Adipocyte (in vitro differentiated cells): ENCODE data around the gene DLEC1.

Source experiments
- DNase-seq: peaks from one replicate; pipeline ENCODE4 v3.0.0-alpha.2; 2015; ENCODE audit warnings: low read depth
- H3K27me3 ChIP-seq: replicated peaks from 2 replicates; pipeline ENCODE4 v1.7.0; 2013; ENCODE audit warnings: mild to moderate bottlenecking, low read length, moderate library complexity; ENCODE audit not compliant: control insufficient read depth, insufficient read depth
- H3K36me3 ChIP-seq: 2 replicates; pipeline ENCODE4 v1.7.0; 2013; ENCODE audit warnings: low read length, mild to moderate bottlenecking, moderate library complexity; ENCODE audit not compliant: control insufficient read depth, insufficient read depth, severe bottlenecking
- H3K4me1 ChIP-seq: 2 replicates; pipeline ENCODE4 v1.7.0; 2013; ENCODE audit warnings: mild to moderate bottlenecking, low read length, moderate library complexity; ENCODE audit not compliant: control insufficient read depth, insufficient read depth
- H3K4me3 ChIP-seq: 2 replicates; pipeline ENCODE4 v1.7.0; 2013; ENCODE audit warnings: mild to moderate bottlenecking, low read length, moderate library complexity
- H3K9ac ChIP-seq: 2 replicates; pipeline ENCODE4 v1.7.0; 2013; ENCODE audit warnings: mild to moderate bottlenecking, low read length, moderate library complexity
- H3K9me3 ChIP-seq: 2 replicates; pipeline ENCODE4 v1.7.0; 2013; ENCODE audit warnings: mild to moderate bottlenecking, low read length, moderate library complexity; ENCODE audit not compliant: control insufficient read depth

DLEC1 gene

DNA sequence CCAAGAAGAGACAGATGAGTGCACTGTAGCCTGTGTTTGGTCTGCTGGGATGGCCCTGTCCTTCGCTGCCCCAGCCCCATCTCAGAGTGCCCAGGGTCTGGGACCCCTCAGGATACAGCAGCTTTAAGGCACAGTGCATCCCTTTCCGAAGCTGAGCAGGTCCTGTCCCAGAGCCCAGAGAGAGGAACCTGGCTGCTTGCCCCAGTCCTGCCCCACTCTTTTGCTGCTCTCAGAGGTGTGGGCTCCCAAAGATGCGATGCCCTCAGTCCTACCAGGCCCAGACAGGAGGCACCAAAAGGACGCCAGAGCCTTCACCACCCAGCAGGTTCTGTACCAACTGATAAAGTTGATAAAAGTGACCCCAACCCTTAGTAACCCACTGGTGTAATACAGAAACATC, 17.8 kb upstream of the DLEC1 start:
- no peak for DNase-seq
- Histone ChIP-seq H3K36me3 (peaks cover 32% of the 10 kb centered on the region), H3K4me1 (peaks cover 15% of the 10 kb centered on the region), H3K9ac (no peak overlapping the region), H3K27me3 (no peaks in the 10 kb centered on the region), H3K4me3 (no peak overlapping the region), H3K9me3 (no peaks in the 10 kb centered on the region)

DNA sequence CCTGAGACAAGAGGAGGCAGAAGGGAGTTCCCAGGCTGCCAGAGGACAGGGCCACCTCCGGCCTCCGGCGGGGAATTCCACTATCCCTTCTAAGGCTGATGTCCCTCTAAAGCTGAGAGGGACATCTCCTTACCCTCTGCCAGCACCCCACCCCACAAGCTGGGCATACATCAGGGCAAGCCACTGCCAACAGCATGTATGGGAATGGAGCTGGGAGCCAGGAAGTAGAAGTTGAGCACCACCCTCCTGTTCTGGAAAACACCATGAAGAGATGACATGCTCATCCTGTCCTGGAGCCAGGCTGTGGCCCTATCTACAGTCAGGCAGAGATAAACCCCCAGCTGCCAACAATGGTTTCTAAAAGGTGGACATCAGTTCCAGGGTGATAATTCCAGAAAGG, 16.7 kb upstream of the DLEC1 start:
- no peaks in the 10 kb centered on the region for H3K27me3 ChIP-seq
- H3K4me1 ChIP-seq = peaks cover 15% of the 10 kb centered on the region
- no peaks in the 10 kb centered on the region for H3K9me3 ChIP-seq
- no peak for DNase-seq
- H3K36me3 ChIP-seq = peaks cover 21% of the 10 kb centered on the region
- no peak overlapping the region for H3K9ac ChIP-seq
- H3K4me3 ChIP-seq = no peak overlapping the region

DNA sequence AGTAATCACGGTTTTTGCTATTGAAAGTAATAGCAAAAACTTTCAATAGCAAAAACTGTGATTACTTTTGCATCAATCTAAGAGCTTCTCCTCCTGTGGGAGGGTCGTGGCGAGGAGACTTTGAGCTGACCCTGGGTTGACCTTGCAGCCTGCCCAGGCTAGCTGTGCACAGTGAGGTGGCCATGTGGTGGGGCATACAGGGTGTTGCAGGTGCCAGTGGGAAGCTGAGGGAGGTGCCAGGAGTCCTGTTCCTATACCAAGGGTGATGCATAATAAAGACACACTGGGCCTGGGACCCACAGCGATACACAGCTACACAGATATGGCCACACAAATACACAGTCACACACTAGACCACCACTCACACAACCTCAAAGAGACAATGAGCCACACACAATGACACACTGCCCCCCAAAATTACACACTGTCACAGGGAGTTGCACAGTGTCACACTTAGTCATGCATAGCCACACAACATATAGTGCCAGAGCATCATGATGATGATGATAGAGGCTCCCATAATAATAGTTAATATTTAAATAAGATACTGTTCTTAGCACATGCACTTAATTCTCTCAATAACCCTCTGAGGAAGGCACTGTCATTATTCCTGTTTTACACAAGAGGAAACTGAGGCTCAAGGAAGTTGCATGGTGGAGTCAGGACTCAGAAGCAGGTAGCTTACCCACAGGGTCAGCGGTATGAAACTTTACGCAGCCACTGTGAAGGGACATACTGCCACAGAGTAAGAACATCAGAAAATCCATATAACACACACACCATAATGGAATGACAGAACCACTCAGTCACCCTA, 15.9 kb upstream of the DLEC1 start:
- peaks cover 13% of the 10 kb centered on the region for H3K36me3 ChIP-seq
- DNase-seq = no peak
- no peaks in the 10 kb centered on the region for H3K9me3 ChIP-seq
- H3K9ac ChIP-seq = peak overlapping the region; percentile 92
- peaks cover 15% of the 10 kb centered on the region for H3K4me1 ChIP-seq
- H3K27me3 ChIP-seq = no peaks in the 10 kb centered on the region
- peak overlapping the region; percentile 96 for H3K4me3 ChIP-seq

DNA sequence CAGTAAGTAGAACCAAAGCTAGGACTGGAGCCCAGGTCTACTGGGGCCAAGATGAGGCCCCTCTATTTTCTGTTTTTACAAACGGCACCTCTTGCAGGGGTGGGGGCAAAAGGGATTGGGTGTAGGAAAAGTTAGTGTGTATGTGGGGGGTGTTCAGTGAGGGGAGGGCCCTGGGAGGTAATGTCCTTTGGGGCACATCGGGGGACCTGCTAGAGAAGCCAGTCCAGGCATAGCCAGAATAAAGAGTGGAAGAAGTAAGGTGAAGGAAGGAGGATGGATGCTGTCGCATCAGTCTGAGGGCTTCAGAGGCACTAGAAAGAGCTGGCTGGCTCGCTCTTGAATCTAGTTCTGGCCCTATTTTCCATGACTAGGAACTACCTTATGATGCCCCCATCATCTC, 12.2 kb upstream of the DLEC1 start:
- H3K9ac ChIP-seq = no peak overlapping the region
- DNase-seq = no peak
- H3K27me3 ChIP-seq = no peaks in the 10 kb centered on the region
- H3K36me3 ChIP-seq = no peaks in the 10 kb centered on the region
- peaks cover 37% of the 10 kb centered on the region for H3K4me1 ChIP-seq
- H3K9me3 ChIP-seq = no peaks in the 10 kb centered on the region
- H3K4me3 ChIP-seq = no peak overlapping the region

DNA sequence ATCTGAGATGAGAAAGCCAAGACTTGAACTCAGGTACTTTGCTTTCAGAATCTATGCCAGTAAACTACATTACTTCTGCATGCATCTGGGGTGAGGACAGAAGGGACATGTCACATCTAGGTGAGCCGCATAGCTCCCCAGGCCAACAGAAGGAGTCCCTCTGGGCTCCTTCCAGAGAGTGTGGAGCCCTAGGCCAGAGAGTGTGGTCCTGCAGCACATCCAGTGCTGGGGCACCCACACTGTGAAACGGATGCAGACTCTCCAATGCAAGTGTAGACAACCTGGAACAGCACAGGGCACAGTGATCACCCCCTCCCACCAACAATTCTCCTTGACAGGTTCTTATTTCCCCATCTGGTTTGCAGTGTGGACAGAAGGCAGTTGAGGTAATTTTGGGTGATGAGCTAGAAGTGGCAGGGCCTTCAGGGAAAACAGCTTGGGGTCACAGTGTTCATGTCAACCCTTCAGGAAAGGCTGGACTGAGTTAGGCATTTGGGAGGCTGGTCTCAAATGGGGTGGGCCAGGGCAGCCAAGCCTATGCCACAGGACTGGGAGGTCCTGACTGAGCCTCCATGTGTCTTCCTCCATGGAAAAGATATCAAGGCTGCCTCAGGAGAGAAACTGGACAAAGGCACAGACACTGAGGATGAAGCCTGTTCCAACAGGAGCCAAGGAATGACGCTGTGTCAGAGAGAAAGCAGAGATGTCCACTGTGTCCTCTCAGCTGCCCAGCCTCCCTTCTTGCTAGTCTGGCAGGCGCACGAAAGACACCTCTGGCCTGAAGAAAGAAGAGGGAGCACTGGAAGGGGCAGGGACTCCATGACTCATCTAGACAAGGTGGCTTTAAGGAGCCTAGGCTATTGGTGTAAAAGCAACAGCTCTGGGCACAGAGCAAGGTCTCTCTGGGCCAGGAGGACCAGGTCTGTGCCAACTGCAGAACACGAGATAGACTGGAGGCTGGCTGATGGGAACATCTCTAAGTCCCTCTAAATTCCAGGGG, 11.2 kb upstream of the DLEC1 start:
- DNase-seq = no peak
- no peaks in the 10 kb centered on the region for H3K9me3 ChIP-seq
- peaks cover 38% of the 10 kb centered on the region for H3K4me1 ChIP-seq
- no peaks in the 10 kb centered on the region for H3K36me3 ChIP-seq
- no peak overlapping the region for H3K9ac ChIP-seq
- peak overlapping the region; percentile 84 for H3K4me3 ChIP-seq
- H3K27me3 ChIP-seq = no peaks in the 10 kb centered on the region

DNA sequence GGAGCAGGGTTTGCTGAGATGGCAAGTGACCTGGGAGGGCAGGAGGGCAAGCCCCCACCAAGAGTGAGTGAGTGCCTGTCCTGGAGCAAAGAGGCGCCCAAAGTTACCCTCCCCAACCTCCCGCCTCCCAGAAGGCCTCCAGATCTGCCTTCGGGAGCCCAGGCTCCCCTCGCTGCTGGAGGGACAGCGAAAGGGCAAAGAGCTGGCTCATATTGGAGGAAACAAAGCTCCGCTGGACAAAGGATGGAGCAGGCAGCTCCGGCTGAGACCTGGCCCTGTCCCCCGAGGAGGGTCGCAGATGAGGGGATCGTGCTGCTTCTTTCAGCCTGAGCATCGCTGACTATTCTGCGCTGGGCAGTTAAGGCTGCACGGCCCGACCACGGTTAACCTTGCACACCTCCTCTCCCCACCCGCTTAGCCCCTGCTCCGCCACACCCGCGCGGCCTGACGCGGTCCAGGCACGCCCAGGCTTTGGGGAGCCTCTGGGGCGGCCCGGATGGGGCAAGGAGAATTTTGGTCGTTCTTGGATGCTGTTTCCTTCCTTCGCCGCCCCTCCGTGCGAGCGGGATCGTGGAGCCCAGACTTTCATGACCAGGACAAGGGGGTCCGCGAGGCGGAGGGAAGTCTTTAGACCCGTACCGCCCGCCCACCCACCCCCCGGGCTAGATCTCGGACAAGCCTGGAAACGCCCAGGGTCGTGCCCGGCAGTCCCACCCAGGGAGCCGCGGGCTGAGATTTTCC, 10.2 kb upstream of the DLEC1 start:
- no peaks in the 10 kb centered on the region for H3K36me3 ChIP-seq
- peak overlapping the region; percentile 85 for H3K9ac ChIP-seq
- DNase-seq = peak; percentile 62
- H3K4me1 ChIP-seq = peaks cover 33% of the 10 kb centered on the region
- no peaks in the 10 kb centered on the region for H3K9me3 ChIP-seq
- H3K4me3 ChIP-seq = peak overlapping the region; percentile 84
- no peaks in the 10 kb centered on the region for H3K27me3 ChIP-seq

DNA sequence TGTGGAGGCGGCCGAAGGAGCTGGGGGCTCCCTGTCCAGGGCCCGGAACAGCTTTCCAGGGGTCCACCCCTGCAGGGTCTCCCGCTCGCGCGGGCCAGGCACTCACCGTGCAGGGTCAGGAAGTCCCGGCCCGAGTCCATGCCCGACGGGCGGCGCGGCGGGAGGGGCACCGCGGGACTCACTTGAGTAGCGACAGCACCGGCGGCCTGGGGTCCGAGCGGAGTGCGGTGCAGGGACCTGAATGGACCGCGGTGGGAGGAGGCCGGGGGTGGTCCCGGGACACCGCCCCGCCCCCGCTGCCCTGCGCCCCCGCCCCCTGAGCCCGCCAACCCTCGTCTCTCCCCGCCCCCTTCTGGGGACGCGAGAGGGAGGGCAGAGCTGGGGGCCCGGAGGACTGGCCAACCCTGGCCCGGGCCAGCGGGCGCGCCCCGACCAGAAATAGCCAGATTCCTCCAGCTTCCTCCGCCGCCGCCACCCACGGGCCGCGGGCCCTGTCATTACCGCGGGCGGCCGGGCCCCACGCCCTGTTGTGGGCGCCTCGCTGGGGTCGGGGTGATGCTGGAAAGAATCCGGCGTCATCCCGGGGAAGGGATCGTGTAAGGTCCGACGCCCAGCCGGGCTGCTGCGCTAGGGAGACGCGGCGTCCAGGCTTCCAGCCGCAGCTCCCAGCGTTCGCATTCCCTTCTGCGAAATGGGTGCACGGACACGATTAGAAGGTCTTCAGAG, 9.4 kb upstream of the DLEC1 start, which contains the start of gene PLCD1:
Gene PLCD1 (minus strand): TSS at position 243 of the 726 bp plus-strand sequence. CDS start 103 bp downstream, at position 140.
- peak; percentile 88 for DNase-seq
- no peaks in the 10 kb centered on the region for H3K36me3 ChIP-seq
- no peaks in the 10 kb centered on the region for H3K27me3 ChIP-seq
- H3K4me1 ChIP-seq = peaks cover 32% of the 10 kb centered on the region
- H3K9ac ChIP-seq = peak within 1 kb of the TSS; percentile 85
- H3K4me3 ChIP-seq = peak within 1 kb of the TSS; percentile 84
- H3K9me3 ChIP-seq = no peaks in the 10 kb centered on the region

DNA sequence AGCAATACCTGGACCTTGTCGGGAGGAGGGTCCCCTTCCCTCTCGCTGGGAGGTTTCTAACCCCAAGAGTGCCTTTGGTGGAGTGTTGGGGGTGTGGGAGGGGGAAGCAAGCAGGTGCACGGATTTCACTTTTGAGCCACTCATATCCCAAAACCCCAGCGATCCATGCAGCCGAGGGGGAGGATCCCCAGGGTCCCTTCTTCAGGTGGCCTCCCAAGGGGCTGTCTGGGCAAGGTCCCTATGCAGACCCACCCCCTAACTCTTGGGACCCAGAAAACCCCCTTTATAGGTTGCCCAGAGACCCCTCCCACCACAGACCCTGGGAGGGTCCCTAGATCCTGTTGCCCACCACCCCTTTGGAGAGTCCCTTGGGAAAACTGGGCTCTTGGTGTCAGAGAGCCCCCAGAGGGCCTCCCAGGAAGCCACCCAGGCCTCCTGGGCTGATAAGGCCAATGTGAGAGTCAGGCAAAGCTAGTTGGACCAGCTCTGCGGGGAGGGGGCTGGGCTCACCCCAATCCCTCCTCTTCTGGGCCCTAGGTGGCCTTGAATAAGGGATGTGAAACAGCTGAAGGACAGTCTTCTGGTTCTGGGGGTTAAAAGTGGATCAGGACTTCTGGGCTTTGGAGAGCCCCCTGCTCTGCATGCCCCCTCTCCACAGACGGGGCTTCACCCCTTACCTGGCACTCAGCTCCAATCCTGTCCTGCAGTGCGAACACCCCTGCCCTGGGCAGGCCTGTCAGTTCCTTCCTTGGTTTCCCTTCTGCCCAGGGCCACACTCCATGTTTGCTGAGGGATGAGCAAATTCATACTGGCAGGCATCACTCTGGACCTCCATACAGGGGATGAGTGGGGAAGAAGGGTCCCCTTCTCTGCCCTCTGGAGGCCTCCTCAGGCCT, 8.6 kb upstream of the DLEC1 start:
- H3K9me3 ChIP-seq = no peaks in the 10 kb centered on the region
- DNase-seq = no peak
- H3K9ac ChIP-seq = peak overlapping the region; percentile 82
- no peaks in the 10 kb centered on the region for H3K36me3 ChIP-seq
- no peaks in the 10 kb centered on the region for H3K27me3 ChIP-seq
- peaks cover 29% of the 10 kb centered on the region for H3K4me1 ChIP-seq
- H3K4me3 ChIP-seq = peak overlapping the region; percentile 79

DNA sequence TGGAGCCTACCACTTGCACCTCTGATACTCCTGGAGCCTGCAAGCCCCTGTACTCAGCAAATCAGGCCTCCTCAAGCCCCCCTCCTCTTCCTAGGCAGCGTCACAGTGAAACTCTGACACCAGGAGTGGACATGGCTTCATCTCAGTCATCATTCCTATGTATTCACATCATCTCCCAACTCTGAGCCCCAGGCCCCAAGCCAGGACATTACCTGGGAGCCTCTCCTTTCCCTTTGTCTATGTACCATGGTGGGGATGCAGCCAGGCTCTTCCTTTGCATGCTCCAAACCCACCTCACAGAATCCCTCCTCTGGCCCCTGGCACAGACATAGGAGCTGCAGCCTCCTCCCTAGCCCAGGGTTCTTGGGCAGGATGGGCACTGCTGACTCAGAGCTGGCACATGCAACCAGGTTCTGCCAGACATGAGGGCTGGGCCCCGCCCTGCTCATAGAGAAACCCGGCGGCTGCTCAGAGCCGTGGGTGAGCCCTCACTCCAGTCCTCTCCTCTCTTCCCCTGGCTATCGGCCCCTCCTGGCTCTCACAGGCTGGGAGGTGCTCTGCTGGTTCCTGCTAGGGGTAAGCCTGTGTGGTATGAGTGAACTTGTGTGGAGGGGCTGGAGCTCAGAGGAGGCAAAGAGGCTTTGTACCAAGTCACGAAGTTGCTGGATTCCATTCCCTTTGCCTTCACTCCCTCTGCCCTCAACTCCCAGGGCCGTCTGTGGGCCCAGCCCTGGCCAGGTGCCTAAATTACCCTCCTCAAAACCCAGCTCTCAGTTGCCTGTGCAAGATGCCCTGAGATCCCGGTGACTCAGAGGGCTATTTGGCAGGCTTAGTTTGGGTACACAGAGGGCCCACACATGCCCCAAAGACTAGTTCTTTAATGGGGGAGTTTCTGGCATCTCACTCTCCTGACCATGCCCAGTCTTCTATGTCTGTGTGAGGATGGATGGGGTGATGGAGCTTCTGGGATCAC, 7.7 kb upstream of the DLEC1 start:
- Histone ChIP-seq H3K36me3 (no peaks in the 10 kb centered on the region), H3K9me3 (no peaks in the 10 kb centered on the region), H3K4me3 (no peak overlapping the region), H3K9ac (no peak overlapping the region), H3K27me3 (no peaks in the 10 kb centered on the region), H3K4me1 (peaks cover 23% of the 10 kb centered on the region)
- DNase-seq = peak; percentile 58
